Left ventricle myocardium inferior (tissue), 1 donor: ENCODE data around the gene MAP1S. TPM values are rescaled to one million over a fixed set of nuclear protein-coding genes. Genes with fewer than 3 reads are reported as not detected.
"Not testable (repeated sequence)": the region's sequence is repeated elsewhere in the genome, so short reads cannot be mapped to it uniquely, and the experiment has no call there.

Experiments used
- DNase-seq: peaks from one replicate; pipeline ENCODE4 v3.0.0-alpha.2; 2020
- H3K27ac ChIP-seq: fragments of 200-600 bp; replicated peaks from 2 replicates; pipeline ENCODE4 v1.8.0; 2021
- H3K27me3 ChIP-seq: fragments of 200-600 bp; 2 replicates; pipeline ENCODE4 v1.8.0; 2021; ENCODE audit warnings: low read depth
- H3K36me3 ChIP-seq: fragments of 200-600 bp; 2 replicates; pipeline ENCODE4 v1.8.0; 2021
- H3K4me1 ChIP-seq: fragments of 200-600 bp; 2 replicates; pipeline ENCODE4 v1.8.0; 2021
- H3K4me3 ChIP-seq: fragments of 200-600 bp; 2 replicates; pipeline ENCODE4 v1.8.0; 2021; ENCODE audit warnings: mild to moderate bottlenecking, moderate library complexity
- H3K9me3 ChIP-seq: fragments of 200-600 bp; replicated peaks from 2 replicates; pipeline ENCODE4 v1.8.0; 2021
- CTCF ChIP-seq: fragments of 200-600 bp; IDR thresholded peaks from 2 replicates; pipeline ENCODE4 v1.8.0; 2021; ENCODE audit warnings: antibody characterized with exemption, mild to moderate bottlenecking, borderline replicate concordance
- intact Hi-C: fragments of 100-400 bp; cut with micrococcal nuclease; formaldehyde crosslinking; loops from one replicate; pipeline ENCODE4 v1.11.0; 2022
- total RNA-seq: library from RNA; stranded (reverse); fragmentation: NEBNext Ultra II Directional; extraction: Animal tissue kit (Norgen Biotek cat#: 25700); gene quantifications from one replicate; pipeline ENCODE4 v1.2.1, GENCODE V29; 2021
- donor health status: DM: no; HTN: yes; CAD: no; lungs with severe emphysema.

MAP1S gene
- total RNA-seq, 1 donor from 2014 or later = 21.4 TPM

GRCh38 chr19:17778251-17778967, 59.1 kb downstream of the MAP1S start:
- H3K9me3 ChIP-seq = no peaks in the 10 kb centered on the region
- TF ChIP-seq CTCF = no peak
- H3K4me3 ChIP-seq = peak overlapping the region; percentile 25
- H3K27me3 ChIP-seq = peaks cover 78% of the 10 kb centered on the region
- H3K36me3 ChIP-seq = no peaks in the 10 kb centered on the region
- intact Hi-C loops = no loop called here
- peaks cover 10% of the 10 kb centered on the region for H3K4me1 ChIP-seq
- no peak overlapping the region for H3K27ac ChIP-seq
- DNase-seq = peak; percentile 50

GRCh38 chr19:17778968-17779929, 60.0 kb downstream of the MAP1S start:
- peaks cover 83% of the 10 kb centered on the region for H3K27me3 ChIP-seq
- no peaks in the 10 kb centered on the region for H3K36me3 ChIP-seq
- H3K9me3 ChIP-seq = no peaks in the 10 kb centered on the region
- DNase-seq = no peak
- H3K27ac ChIP-seq = no peak overlapping the region
- peak overlapping the region; percentile 25 for H3K4me3 ChIP-seq
- H3K4me1 ChIP-seq = peaks cover 13% of the 10 kb centered on the region
- intact Hi-C loops = no loop called here
- no peak for TF ChIP-seq CTCF

- DNase-seq = no peak
- H3K9me3 ChIP-seq = no peaks in the 10 kb centered on the region
- H3K4me3 ChIP-seq = no peak overlapping the region
- intact Hi-C loops = no loop called here
- TF ChIP-seq CTCF = no peak
- H3K4me1 ChIP-seq = peaks cover 14% of the 10 kb centered on the region
- no peaks in the 10 kb centered on the region for H3K36me3 ChIP-seq
- no peak overlapping the region for H3K27ac ChIP-seq
- peaks cover 70% of the 10 kb centered on the region for H3K27me3 ChIP-seq
Measured at GRCh38 chr19:17780781-17781180, 61.5 kb downstream of the MAP1S start.

GRCh38 chr19:17783721-17784120, 64.4 kb downstream of the MAP1S start:
- intact Hi-C loops, H3K4me1 ChIP-seq: not testable (repeated sequence)
- peaks cover 52% of the 10 kb centered on the region for H3K27me3 ChIP-seq

More at GRCh38 chr19:17783721-17784120, 64.4 kb downstream of the MAP1S start:
- H3K27ac ChIP-seq, DNase-seq, H3K36me3 ChIP-seq, H3K9me3 ChIP-seq, H3K4me3 ChIP-seq: not testable (repeated sequence)

Other genes starting within 250 kb of the MAP1S start
- 59.3 TPM for gene SLC27A1, start 249.0 kb upstream of the MAP1S start, total RNA-seq
- gene PGLS, start 207.8 kb upstream of the MAP1S start, total RNA-seq = 19.9 TPM
- 31.2 TPM for gene COLGALT1, start 163.8 kb upstream of the MAP1S start, total RNA-seq
- 0.05 TPM for gene UNC13A, start 31.1 kb upstream of the MAP1S start, total RNA-seq
- 0.71 TPM for gene FCHO1, start 32.0 kb downstream of the MAP1S start, total RNA-seq
- not detected for gene B3GNT3, start 75.7 kb downstream of the MAP1S start, total RNA-seq
- not detected for gene INSL3, start 102.0 kb downstream of the MAP1S start, total RNA-seq
- 1.7 TPM for gene JAK3, start 128.5 kb downstream of the MAP1S start, total RNA-seq
- 767 TPM for gene RPL18A, start 140.4 kb downstream of the MAP1S start, total RNA-seq
- gene SLC5A5, start 152.5 kb downstream of the MAP1S start, total RNA-seq = not detected
- gene CCDC124, start 213.5 kb downstream of the MAP1S start, total RNA-seq = 87.4 TPM
- gene KCNN1, start 247.6 kb downstream of the MAP1S start, total RNA-seq = 0.38 TPM